GM10248 (cell line): ENCODE results near the gene ATP6V1G3.

Source experiments
- CTCF ChIA-PET: fragments of 300-600 bp; sonication (Branson Sonifier 250); formaldehyde crosslinking; extraction: SDS; loops from one replicate; lab custom pipeline; 2021; ENCODE audit warnings: antibody characterized with exemption; lab: Yijun Ruan, JAX
- POLR2A ChIA-PET: fragments of 350-650 bp; sonication (Branson Sonifier 250); formaldehyde crosslinking; extraction: SDS; loops from one replicate; lab custom pipeline; 2020; ENCODE audit warnings: antibody characterized with exemption; lab: Yijun Ruan, JAX
- DNase-seq: peaks from one replicate; pipeline ENCODE4 v3.0.0; 2012; ENCODE audit errors: extremely low spot score
- TF ChIP-seq, protein P1 (sequence below): IDR thresholded peaks from 2 replicates; pipeline ENCODE4 v1.5.1; 2012; ENCODE audit warnings: mild to moderate bottlenecking, low read depth; ENCODE audit errors: extremely low read depth, missing control alignments, control extremely low read depth

ATP6V1G3 gene

DNA sequence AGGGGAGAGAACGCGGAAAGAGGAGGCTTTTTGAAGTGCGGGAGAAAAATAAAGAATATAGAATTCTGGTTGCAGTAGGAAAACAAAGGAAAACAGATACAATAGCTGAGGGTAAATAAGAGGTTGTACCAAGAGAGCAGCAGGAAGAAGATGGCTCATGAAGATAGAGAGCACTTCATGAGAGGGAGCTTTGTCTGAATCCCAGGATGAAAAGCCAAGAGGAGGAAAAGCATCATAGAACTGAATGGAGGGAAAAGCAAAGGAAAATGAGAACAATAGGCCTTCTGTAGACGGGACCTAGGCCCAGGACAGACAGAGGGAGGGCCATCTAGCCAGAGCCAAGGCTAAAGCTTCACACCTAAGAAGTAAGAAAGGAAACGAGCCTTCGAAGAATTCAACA is 49.5 kb downstream of the ATP6V1G3 start:
- TF ChIP-seq, protein P1, sequence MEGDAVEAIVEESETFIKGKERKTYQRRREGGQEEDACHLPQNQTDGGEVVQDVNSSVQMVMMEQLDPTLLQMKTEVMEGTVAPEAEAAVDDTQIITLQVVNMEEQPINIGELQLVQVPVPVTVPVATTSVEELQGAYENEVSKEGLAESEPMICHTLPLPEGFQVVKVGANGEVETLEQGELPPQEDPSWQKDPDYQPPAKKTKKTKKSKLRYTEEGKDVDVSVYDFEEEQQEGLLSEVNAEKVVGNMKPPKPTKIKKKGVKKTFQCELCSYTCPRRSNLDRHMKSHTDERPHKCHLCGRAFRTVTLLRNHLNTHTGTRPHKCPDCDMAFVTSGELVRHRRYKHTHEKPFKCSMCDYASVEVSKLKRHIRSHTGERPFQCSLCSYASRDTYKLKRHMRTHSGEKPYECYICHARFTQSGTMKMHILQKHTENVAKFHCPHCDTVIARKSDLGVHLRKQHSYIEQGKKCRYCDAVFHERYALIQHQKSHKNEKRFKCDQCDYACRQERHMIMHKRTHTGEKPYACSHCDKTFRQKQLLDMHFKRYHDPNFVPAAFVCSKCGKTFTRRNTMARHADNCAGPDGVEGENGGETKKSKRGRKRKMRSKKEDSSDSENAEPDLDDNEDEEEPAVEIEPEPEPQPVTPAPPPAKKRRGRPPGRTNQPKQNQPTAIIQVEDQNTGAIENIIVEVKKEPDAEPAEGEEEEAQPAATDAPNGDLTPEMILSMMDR: no peak
- ChIA-PET POLR2A (no interaction called here), CTCF (interaction anchor here (1.8 kb wide), 1 partner anchor 9 kb away, joined by 6 read pairs; no protein-coding TSS in a partner anchor)
- DNase-seq: no peak

- no peak for DNase-seq
- ChIA-PET CTCF (interaction anchor here (1.4 to 1.8 kb wide), 2 partner anchors 9 kb away, joined by 3 to 6 read pairs; no protein-coding TSS in a partner anchor), POLR2A (no interaction called here)
- TF ChIP-seq, protein P1: no peak
Measured at GRCh38 chr1:198490224-198490623, 50.3 kb downstream of the ATP6V1G3 start.

- TF ChIP-seq, protein P1: no peak
- ChIA-PET POLR2A (no interaction called here), CTCF (interaction anchor here (2.3 to 2.5 kb wide), 2 partner anchors 10 to 20 kb away, joined by 7 to 8 read pairs; no protein-coding TSS in a partner anchor)
- no peak for DNase-seq
Measured at GRCh38 chr1:198486903-198487302, 53.6 kb downstream of the ATP6V1G3 start.

GRCh38 chr1:198483645-198484044 is 56.8 kb downstream of the ATP6V1G3 start:
- TF ChIP-seq, protein P1: no peak
- CTCF ChIA-PET: interaction anchor here (0.6 kb wide), 1 partner anchor 13 kb away, joined by 3 read pairs; no protein-coding TSS in a partner anchor
- POLR2A ChIA-PET: no interaction called here
- DNase-seq: no peak

DNA sequence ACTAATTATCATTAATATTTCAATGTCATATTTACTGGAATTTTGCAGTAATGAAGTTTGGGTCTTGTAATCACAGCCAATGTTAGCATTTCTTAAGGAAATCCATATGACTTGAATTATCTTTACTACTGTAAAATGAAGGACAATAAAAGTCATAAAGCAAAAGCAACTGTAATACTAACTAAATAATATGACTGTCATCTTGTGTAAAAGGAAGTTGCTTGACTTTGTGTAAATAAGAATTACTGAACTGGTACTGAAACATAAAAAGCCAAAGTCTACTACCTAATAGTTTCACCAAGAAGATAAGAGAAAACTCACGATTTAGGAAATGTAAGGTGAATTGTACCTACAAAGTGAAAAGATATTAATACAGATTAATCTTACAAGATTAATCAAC is 57.5 kb downstream of the ATP6V1G3 start:
- TF ChIP-seq, protein P1: no peak
- ChIA-PET CTCF (interaction anchor here (2.4 kb wide), 1 partner anchor 12 kb away, joined by 8 read pairs; no protein-coding TSS in a partner anchor), POLR2A (no interaction called here)
- no peak for DNase-seq

- TF ChIP-seq, protein P1: no peak
- ChIA-PET CTCF (interaction anchor here (0.8 to 2.4 kb wide), 7 partner anchors 8 to 17 kb away, joined by 3 to 8 read pairs (median 6); no protein-coding TSS in a partner anchor), POLR2A (interaction anchor here (0.6 kb wide), 1 partner anchor 412 kb away, joined by 9 read pairs; no protein-coding TSS in a partner anchor)
- DNase-seq: no peak
Measured at GRCh38 chr1:198481661-198482060, 58.8 kb downstream of the ATP6V1G3 start.
